Esophagus squamous epithelium (tissue), 4 donors: ENCODE data around the gene SH2D2A.

ENCODE experiments used
- POLR2A ChIP-seq, 4 donors: fragments of 450-650 bp; IDR thresholded peaks; one replicate each; pipeline ENCODE4 v1.6.1; 2017; ENCODE audit warnings: antibody characterized with exemption in 4 of 4, mild to moderate bottlenecking in 4 of 4, moderate library complexity in 3 of 4
- TF ChIP-seq, protein P1 (sequence below), 6 experiments: fragments of 450-650 bp in 4 of 6; fragments of 200-600 bp in 2 of 6; sonication (generic) in 2 of 6; IDR thresholded peaks; one replicate each; pipeline ENCODE4 v1.5.1; 2016 to 2019; ENCODE audit warnings: antibody characterized with exemption in 6 of 6, mild to moderate bottlenecking in 4 of 6, moderate library complexity in 4 of 6

DNA sequence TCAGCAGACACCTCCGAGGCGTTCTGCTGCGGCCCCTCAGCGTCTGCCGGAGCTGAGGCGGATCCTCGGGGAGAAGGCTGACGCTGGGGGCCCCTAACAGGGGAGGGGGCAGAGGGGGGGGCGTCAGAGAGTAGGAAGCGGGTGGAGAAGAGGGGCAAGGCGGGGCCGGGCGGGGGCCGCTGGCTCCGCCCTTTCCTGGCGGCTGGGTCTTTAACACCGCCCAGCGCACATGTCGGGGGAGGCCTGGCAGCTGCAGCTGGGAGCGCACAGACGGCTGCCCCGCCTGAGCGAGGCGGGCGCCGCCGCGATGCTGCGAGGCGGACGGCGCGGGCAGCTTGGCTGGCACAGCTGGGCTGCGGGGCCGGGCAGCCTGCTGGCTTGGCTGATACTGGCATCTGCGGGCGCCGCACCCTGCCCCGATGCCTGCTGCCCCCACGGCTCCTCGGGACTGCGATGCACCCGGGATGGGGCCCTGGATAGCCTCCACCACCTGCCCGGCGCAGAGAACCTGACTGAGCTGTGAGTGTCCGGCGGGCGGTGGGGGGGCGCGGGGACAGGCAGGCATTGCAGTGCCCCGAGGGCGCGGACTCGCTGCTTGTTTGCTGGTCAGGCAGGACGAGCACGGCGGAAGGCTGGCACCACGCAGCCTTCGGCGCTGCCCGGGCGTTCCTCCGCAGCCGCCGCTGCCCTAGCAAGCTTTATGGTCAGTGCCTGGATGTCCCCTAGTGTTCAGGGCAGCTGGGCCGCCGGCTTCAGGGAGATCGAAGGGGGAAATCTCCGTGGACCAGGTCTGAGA is 44.2 kb upstream of the SH2D2A start, which contains the start of gene NTRK1:
- no peak for TF ChIP-seq POLR2A (IDR thresholded peaks at IDR 0.05)
- TF ChIP-seq, protein P1, sequence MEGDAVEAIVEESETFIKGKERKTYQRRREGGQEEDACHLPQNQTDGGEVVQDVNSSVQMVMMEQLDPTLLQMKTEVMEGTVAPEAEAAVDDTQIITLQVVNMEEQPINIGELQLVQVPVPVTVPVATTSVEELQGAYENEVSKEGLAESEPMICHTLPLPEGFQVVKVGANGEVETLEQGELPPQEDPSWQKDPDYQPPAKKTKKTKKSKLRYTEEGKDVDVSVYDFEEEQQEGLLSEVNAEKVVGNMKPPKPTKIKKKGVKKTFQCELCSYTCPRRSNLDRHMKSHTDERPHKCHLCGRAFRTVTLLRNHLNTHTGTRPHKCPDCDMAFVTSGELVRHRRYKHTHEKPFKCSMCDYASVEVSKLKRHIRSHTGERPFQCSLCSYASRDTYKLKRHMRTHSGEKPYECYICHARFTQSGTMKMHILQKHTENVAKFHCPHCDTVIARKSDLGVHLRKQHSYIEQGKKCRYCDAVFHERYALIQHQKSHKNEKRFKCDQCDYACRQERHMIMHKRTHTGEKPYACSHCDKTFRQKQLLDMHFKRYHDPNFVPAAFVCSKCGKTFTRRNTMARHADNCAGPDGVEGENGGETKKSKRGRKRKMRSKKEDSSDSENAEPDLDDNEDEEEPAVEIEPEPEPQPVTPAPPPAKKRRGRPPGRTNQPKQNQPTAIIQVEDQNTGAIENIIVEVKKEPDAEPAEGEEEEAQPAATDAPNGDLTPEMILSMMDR (IDR thresholded peaks at IDR 0.05), result no peak
